Mesenchymal stem cell (in vitro differentiated cells and primary cell): ENCODE data around the gene DAZAP2.

Experiments used
- DNase-seq: peaks from one replicate; pipeline ENCODE4 v3.0.0-alpha.2; 2013
- H2AFZ ChIP-seq: one replicate; pipeline ENCODE4 v1.6.1; 2013; ENCODE audit warnings: low read depth, mild to moderate bottlenecking, control low read depth, inconsistent platforms, low read length, moderate library complexity
- H2AK5ac ChIP-seq: 2 replicates; pipeline ENCODE4 v1.6.1; 2013; ENCODE audit warnings: low read length, moderate library complexity, mild to moderate bottlenecking, inconsistent platforms; ENCODE audit not compliant: severe bottlenecking
- H2BK120ac ChIP-seq: one replicate; pipeline ENCODE4 v1.6.1; 2013; ENCODE audit warnings: low read depth, mild to moderate bottlenecking, inconsistent platforms, low read length, moderate library complexity
- H2BK12ac ChIP-seq, 2 experiments: one replicate each; pipeline ENCODE4 v1.6.1; 2013; ENCODE audit warnings: inconsistent platforms in 2 of 2, low read length in 2 of 2, mild to moderate bottlenecking in 2 of 2, moderate library complexity in 2 of 2, control low read depth in 1 of 2
- H2BK15ac ChIP-seq: one replicate; pipeline ENCODE4 v1.6.1; 2013; ENCODE audit warnings: mild to moderate bottlenecking, low read depth, inconsistent platforms; ENCODE audit not compliant: poor library complexity, severe bottlenecking
- H2BK5ac ChIP-seq: 2 replicates; pipeline ENCODE4 v1.6.1; 2013; ENCODE audit warnings: low read depth, mild to moderate bottlenecking, low read length, control low read depth, inconsistent platforms; ENCODE audit not compliant: poor library complexity, severe bottlenecking
- H3K14ac ChIP-seq, 2 experiments: one replicate each; pipeline ENCODE4 v1.6.1; 2013; ENCODE audit warnings: inconsistent platforms in 2 of 2, low read length in 2 of 2, control low read depth in 1 of 2, mild to moderate bottlenecking in 1 of 2, moderate library complexity in 1 of 2
- H3K18ac ChIP-seq, 2 experiments: one replicate each; pipeline ENCODE4 v1.6.1; 2013; ENCODE audit warnings: inconsistent platforms in 2 of 2, low read length in 2 of 2, control low read depth in 1 of 2, low read depth in 1 of 2, mild to moderate bottlenecking in 1 of 2
- H3K23ac ChIP-seq, 2 experiments: one replicate each; pipeline ENCODE4 v1.6.1; 2013; ENCODE audit warnings: inconsistent platforms in 2 of 2, low read length in 2 of 2, mild to moderate bottlenecking in 2 of 2, moderate library complexity in 2 of 2, control low read depth in 1 of 2
- H3K27ac ChIP-seq: 2 replicates; pipeline ENCODE4 v1.5.1; 2013; ENCODE audit warnings: mild to moderate bottlenecking, moderate library complexity, low read length, control low read depth, inconsistent platforms; ENCODE audit not compliant: poor library complexity, severe bottlenecking
- H3K27me3 ChIP-seq, 2 experiments: 2 replicates each; pipeline versions ENCODE4 v1.6.1 to v1.7.0; 2013; ENCODE audit warnings: low read length in 2 of 2, mild to moderate bottlenecking in 2 of 2, moderate library complexity in 2 of 2, control low read depth in 1 of 2, inconsistent platforms in 1 of 2; ENCODE audit not compliant: control insufficient read depth in 1 of 2, insufficient read depth in 1 of 2
- H3K36me3 ChIP-seq, 2 experiments: 2 replicates each; pipeline versions ENCODE4 v1.6.1 to v1.7.0; 2013; ENCODE audit warnings: low read length in 2 of 2, control low read depth in 1 of 2, inconsistent platforms in 1 of 2, low read depth in 1 of 2, mild to moderate bottlenecking in 1 of 2; ENCODE audit not compliant: insufficient read depth in 2 of 2, control insufficient read depth in 1 of 2
- H3K4ac ChIP-seq, 2 experiments: one replicate each; pipeline ENCODE4 v1.6.1; 2013; ENCODE audit warnings: inconsistent platforms in 2 of 2, low read length in 2 of 2, mild to moderate bottlenecking in 2 of 2, moderate library complexity in 2 of 2, control low read depth in 1 of 2, low read depth in 1 of 2
- H3K4me1 ChIP-seq: 2 replicates; pipeline ENCODE4 v1.6.1; 2013; ENCODE audit warnings: low read depth, low read length, control low read depth; ENCODE audit not compliant: control insufficient read depth, insufficient read depth
- H3K4me2 ChIP-seq: 2 replicates; pipeline ENCODE4 v1.6.1; 2013; ENCODE audit warnings: low read length, mild to moderate bottlenecking, inconsistent platforms; ENCODE audit not compliant: poor library complexity, severe bottlenecking
- H3K4me3 ChIP-seq, 2 experiments: 2 replicates each; pipeline versions ENCODE4 v1.5.1 to v1.7.0; 2013; ENCODE audit warnings: low read length in 2 of 2, mild to moderate bottlenecking in 2 of 2, control low read depth in 1 of 2, low read depth in 1 of 2; ENCODE audit not compliant: insufficient read depth in 1 of 2
- H3K79me1 ChIP-seq: replicated peaks from 2 replicates; pipeline ENCODE4 v1.6.1; 2013; ENCODE audit warnings: mild to moderate bottlenecking, control low read depth, low read length, inconsistent platforms; ENCODE audit not compliant: poor library complexity, severe bottlenecking
- H3K9ac ChIP-seq: 2 replicates; pipeline ENCODE4 v1.7.0; 2013; ENCODE audit warnings: mild to moderate bottlenecking, low read length, moderate library complexity
- H3K9me3 ChIP-seq: 2 replicates; pipeline ENCODE4 v1.7.0; 2013; ENCODE audit warnings: mild to moderate bottlenecking, low read length; ENCODE audit not compliant: control insufficient read depth
- H4K8ac ChIP-seq: one replicate; pipeline ENCODE4 v1.6.1; 2013; ENCODE audit warnings: inconsistent platforms, mild to moderate bottlenecking, low read length, moderate library complexity
- H4K91ac ChIP-seq: one replicate; pipeline ENCODE4 v1.6.1; 2013; ENCODE audit warnings: mild to moderate bottlenecking, low read length, inconsistent platforms
- WGBS: methylation state at CpG from one replicate; pipeline ENCODE4 v1.1.7; 2013; ENCODE audit warnings: mixed read lengths; 5-methylcytosine and 5-hydroxymethylcytosine counted together

Gene DAZAP2

GRCh38 chr12:51200806-51201205, 37.8 kb upstream of the DAZAP2 start:
- WGBS: 93% methylated on average over 9 of the region's 9 CpGs
- Histone ChIP-seq H3K4me2 (no peak overlapping the region), H3K9me3 (no peaks in the 10 kb centered on the region), H4K8ac (no peak overlapping the region), H3K18ac (no peak overlapping the region), H3K4ac (no peak overlapping the region), H2AFZ (no peak overlapping the region), H2BK120ac (no peak overlapping the region), H3K14ac (no peak overlapping the region), H3K4me1 (peaks cover 2% of the 10 kb centered on the region), H2BK15ac (no peak overlapping the region), H3K27ac (no peak overlapping the region), H3K27me3 (no peaks in the 10 kb centered on the region), H3K79me1 (no peaks in the 10 kb centered on the region), H3K4me3 (no peak overlapping the region), H3K23ac (no peak overlapping the region), H2BK12ac (no peak overlapping the region), H3K36me3 (peaks cover 7 to 19% of the 10 kb centered on the region in 2 experiments), H3K9ac (no peak overlapping the region), H4K91ac (no peak overlapping the region), H2AK5ac (no peak overlapping the region), H2BK5ac (no peak overlapping the region)
- DNase-seq: no peak

- no peak overlapping the region for H2BK15ac ChIP-seq
- H3K4me3 ChIP-seq: no peak overlapping the region
- H3K9me3 ChIP-seq: no peaks in the 10 kb centered on the region
- no peak overlapping the region for H2AFZ ChIP-seq
- no peak overlapping the region for H4K8ac ChIP-seq
- H3K4me2 ChIP-seq: no peak overlapping the region
- no peak overlapping the region for H2BK12ac ChIP-seq
- no peak overlapping the region for H2BK120ac ChIP-seq
- H3K27me3 ChIP-seq: no peaks in the 10 kb centered on the region
- no peak overlapping the region for H3K23ac ChIP-seq
- peaks cover 12 to 16% of the 10 kb centered on the region in 2 experiments for H3K36me3 ChIP-seq
- H3K18ac ChIP-seq: no peak overlapping the region
- H2AK5ac ChIP-seq: no peak overlapping the region
- no peaks in the 10 kb centered on the region for H3K79me1 ChIP-seq
- H3K4me1 ChIP-seq: peaks cover 2% of the 10 kb centered on the region
- no peak overlapping the region for H2BK5ac ChIP-seq
- H3K9ac ChIP-seq: no peak overlapping the region
- H3K4ac ChIP-seq: no peak overlapping the region
- H4K91ac ChIP-seq: no peak overlapping the region
- WGBS: 97% methylated on average over 3 of the region's 5 CpGs
- H3K14ac ChIP-seq: no peak overlapping the region
- H3K27ac ChIP-seq: no peak overlapping the region
- DNase-seq: no peak
Measured at GRCh38 chr12:51202718-51203117, 35.9 kb upstream of the DAZAP2 start.

- Histone ChIP-seq H3K4me3 (no peak overlapping the region), H3K9ac (no peak overlapping the region), H3K9me3 (no peaks in the 10 kb centered on the region), H3K4ac (no peak overlapping the region), H2AK5ac (no peak overlapping the region), H4K91ac (no peak overlapping the region), H3K23ac (no peak overlapping the region), H2BK15ac (no peak overlapping the region), H3K4me2 (no peak overlapping the region), H2AFZ (no peak overlapping the region), H3K27me3 (no peaks in the 10 kb centered on the region), H3K18ac (no peak overlapping the region), H3K27ac (no peak overlapping the region), H3K36me3 (peaks cover 4 to 13% of the 10 kb centered on the region in 2 experiments), H4K8ac (no peak overlapping the region), H2BK12ac (no peak overlapping the region), H3K79me1 (no peaks in the 10 kb centered on the region), H3K4me1 (peaks cover 2% of the 10 kb centered on the region), H3K14ac (no peak overlapping the region), H2BK120ac (no peak overlapping the region), H2BK5ac (no peak overlapping the region)
- DNase-seq: no peak
- WGBS: 98% methylated on average over 6 of the region's 6 CpGs
Measured at GRCh38 chr12:51205350-51205749, 33.3 kb upstream of the DAZAP2 start.

GRCh38 chr12:51208016-51208660, 30.5 kb upstream of the DAZAP2 start:
- Histone ChIP-seq H3K9me3 (no peaks in the 10 kb centered on the region), H2BK12ac (no peak overlapping the region), H3K4me1 (peaks cover 2% of the 10 kb centered on the region), H3K18ac (no peak overlapping the region), H4K8ac (no peak overlapping the region), H2AK5ac (no peak overlapping the region), H2AFZ (no peak overlapping the region), H4K91ac (no peak overlapping the region), H3K4ac (no peak overlapping the region), H3K27ac (no peak overlapping the region), H2BK5ac (no peak overlapping the region), H3K27me3 (no peaks in the 10 kb centered on the region), H3K4me2 (no peak overlapping the region), H2BK15ac (no peak overlapping the region), H2BK120ac (no peak overlapping the region), H3K23ac (no peak overlapping the region), H3K79me1 (no peaks in the 10 kb centered on the region), H3K4me3 (no peak overlapping the region), H3K9ac (no peak overlapping the region), H3K14ac (no peak overlapping the region), H3K36me3 (peaks cover 5 to 17% of the 10 kb centered on the region in 2 experiments)
- whole genome bisulfite sequencing: 95% methylated on average over 6 of the region's 7 CpGs
- DNase-seq: no peak
